22Rv1 (cell line): ENCODE data around the gene PALLD.

Experiments used
- CTCF ChIP-seq: fragments of 450-650 bp; IDR thresholded peaks from 2 replicates; pipeline ENCODE4 v1.5.1; 2017; ENCODE audit warnings: mild to moderate bottlenecking
- ZFX ChIP-seq: fragments of 450-650 bp; IDR thresholded peaks from 2 replicates; pipeline ENCODE4 v1.6.1; 2017; ENCODE audit warnings: antibody characterized with exemption, borderline replicate concordance

- TF ChIP-seq CTCF (no peak), ZFX (no peak)
Observed at GRCh38 chr4:168793542-168793941, 296.7 kb downstream of the PALLD start.
